Hepatocyte (in vitro differentiated cells): ENCODE measurements around the gene LHX4.

Experiments
- CTCF ChIP-seq: fragments of 200-600 bp; sonication (generic); IDR thresholded peaks from 2 replicates; pipeline ENCODE4 v1.5.1; 2016; ENCODE audit warnings: antibody characterized with exemption, mild to moderate bottlenecking; ENCODE audit not compliant: poor library complexity
- EZH2phosphoT487 ChIP-seq: fragments of 200-600 bp; sonication (generic); IDR thresholded peaks from one replicate; pipeline ENCODE4 v1.6.1; 2018; ENCODE audit warnings: antibody characterized with exemption, mild to moderate bottlenecking, low read depth, moderate library complexity; ENCODE audit not compliant: unreplicated experiment, severe bottlenecking

- TF ChIP-seq EZH2phosphoT487 (no peak), CTCF (no peak)
Measured at GRCh38 chr1:180258290-180258689, 28.2 kb downstream of the LHX4 start.
